Fibroblast of skin of left biceps (primary cell): ENCODE results near the gene LIMS3.
"Not testable (repeated sequence)": the region's sequence is repeated elsewhere in the genome, so short reads cannot be mapped to it uniquely, and the experiment has no call there.

Experiments used
- DNase-seq, 2 experiments: peaks; one replicate each; pipeline ENCODE4 v3.0.0-alpha.2; 2013; ENCODE audit warnings: low read depth in 2 of 2

LIMS3 gene

GRCh38 chr2:109924481-109924880, 26.0 kb downstream of the LIMS3 start:
- DNase-seq: not testable (repeated sequence)

- DNase-seq: not testable (repeated sequence)
These were observed 29.3 kb downstream of the LIMS3 start for GRCh38 chr2:109927803-109928202.

- not testable (repeated sequence) for DNase-seq
These were observed 30.7 kb downstream of the LIMS3 start for GRCh38 chr2:109929222-109929621.

GRCh38 chr2:109936534-109936933, 38.0 kb downstream of the LIMS3 start:
- DNase-seq: not testable (repeated sequence)

- not testable (repeated sequence) for DNase-seq
These were observed 46.9 kb downstream of the LIMS3 start for GRCh38 chr2:109945362-109945761.

GRCh38 chr2:109947262-109947958, 48.9 kb downstream of the LIMS3 start:
- not testable (repeated sequence) for DNase-seq

- DNase-seq: not testable (repeated sequence)
These were observed 49.6 kb downstream of the LIMS3 start for GRCh38 chr2:109947959-109948520.

- DNase-seq: not testable (repeated sequence)
These were observed 51.8 kb downstream of the LIMS3 start for GRCh38 chr2:109950146-109950843.

- not testable (repeated sequence) for DNase-seq
These were observed 65.5 kb downstream of the LIMS3 start for GRCh38 chr2:109963942-109964341.

- not testable (repeated sequence) for DNase-seq
These were observed 67.0 kb downstream of the LIMS3 start for GRCh38 chr2:109965482-109965881.

GRCh38 chr2:109966107-109966736, 67.7 kb downstream of the LIMS3 start:
- DNase-seq: not testable (repeated sequence)

- DNase-seq: not testable (repeated sequence)
These were observed 68.4 kb downstream of the LIMS3 start for GRCh38 chr2:109966858-109967257.

- not testable (repeated sequence) for DNase-seq
These were observed 71.4 kb downstream of the LIMS3 start for GRCh38 chr2:109969864-109970263.

- not testable (repeated sequence) for DNase-seq
These were observed 73.2 kb downstream of the LIMS3 start for GRCh38 chr2:109971710-109972109.
